ENCODE measurements around the gene SNX30.

Gene SNX30

DNA sequence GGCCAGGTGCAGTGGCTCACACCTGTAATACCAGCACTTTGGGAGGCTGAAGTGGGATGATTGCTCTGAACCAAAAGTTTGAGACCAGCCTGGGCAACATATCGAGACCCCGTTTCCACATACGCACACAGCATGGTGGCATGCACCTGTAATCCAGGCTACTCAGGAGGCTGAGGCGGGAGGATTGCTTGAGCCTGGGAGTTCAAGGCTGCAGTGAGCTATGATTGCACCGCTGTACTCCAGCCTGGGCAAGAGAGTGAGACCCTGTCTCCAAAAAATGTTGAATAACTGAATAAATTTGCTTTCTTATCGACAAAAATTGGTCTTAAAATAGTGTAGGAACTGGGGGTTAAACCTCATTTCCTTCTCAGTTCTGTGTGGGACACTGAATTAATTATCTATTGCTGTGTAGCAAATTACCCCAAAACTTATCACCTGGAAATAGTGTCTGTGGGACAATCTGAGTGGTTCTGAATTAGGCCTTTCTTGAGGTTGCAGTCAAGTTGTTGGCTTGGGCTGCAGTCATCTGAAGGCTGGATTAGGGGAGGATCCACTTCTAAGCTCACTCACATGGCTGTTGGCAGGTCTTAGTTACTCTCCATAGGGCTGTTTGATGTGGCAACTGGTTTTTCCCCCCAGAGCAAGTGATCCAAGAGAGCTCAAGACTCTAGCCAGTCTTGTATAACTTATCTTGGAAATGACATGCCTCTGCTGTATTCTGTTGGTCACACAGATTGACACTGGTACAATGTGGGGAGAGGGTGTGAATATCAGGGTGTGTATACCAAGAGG, 2.0 kb downstream of the SNX30 start:
- no peak for DNase-seq

DNA sequence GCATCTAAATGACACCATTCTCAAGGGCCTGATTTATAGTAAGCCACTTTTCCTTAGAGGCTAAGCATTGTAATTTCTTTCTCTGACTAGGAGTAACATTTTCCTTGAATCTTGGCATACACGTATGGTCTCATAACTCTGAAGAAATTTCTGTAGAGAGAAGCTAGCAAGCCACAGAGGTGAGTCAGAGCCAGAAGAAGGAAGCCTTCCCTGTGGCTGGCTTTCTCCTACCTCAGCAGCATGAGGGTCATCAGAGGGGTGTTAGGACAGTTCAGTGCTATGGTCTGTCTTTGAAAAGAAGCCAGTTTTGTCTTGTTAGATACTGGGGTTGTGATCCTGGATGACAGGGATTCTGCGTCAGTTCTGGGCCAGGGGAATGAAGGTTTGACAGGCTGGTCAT, 3.2 kb downstream of the SNX30 start:
- peak; percentile 74 for DNase-seq

DNA sequence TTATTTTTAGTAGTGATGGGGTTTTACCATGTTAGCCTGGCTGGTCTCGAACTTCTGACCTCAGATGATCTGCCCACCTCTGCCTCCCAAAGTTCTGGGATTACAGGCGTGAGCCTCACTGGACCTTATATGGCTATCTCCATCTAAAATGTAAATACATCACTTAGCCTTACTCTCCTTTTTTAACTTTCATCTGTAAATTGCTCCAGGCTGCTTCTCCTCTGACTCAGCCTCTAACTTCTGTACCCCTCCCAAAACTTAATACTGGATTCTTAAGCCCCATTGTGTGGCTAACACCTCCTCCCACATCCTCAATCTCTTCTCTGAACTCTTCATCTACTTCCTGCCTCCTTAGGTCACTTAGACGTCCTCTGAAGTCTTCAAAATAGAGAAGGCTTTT, 4.0 kb downstream of the SNX30 start:
- DNase-seq, result peak; percentile 82

DNA sequence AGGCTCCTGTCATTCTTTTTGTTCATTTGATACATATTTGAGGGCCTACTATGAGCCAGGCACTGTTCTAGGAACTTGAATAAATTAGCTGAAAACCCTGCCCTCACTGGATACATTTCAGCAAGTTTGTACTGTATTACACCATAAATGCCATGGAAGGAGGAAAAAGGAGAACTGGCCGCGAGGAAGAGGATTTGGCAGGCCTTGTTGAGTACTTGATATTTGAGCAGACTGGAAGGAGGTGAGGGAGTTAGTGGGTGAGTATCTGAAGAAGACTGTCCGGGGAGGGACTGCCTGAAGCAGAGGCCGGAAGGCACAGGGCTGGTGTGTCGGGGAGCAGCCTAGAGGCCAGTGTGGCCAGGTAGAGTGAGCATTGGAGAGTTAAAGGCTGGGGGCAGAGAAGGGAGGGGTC, 4.5 kb downstream of the SNX30 start:
- no peak for DNase-seq

DNA sequence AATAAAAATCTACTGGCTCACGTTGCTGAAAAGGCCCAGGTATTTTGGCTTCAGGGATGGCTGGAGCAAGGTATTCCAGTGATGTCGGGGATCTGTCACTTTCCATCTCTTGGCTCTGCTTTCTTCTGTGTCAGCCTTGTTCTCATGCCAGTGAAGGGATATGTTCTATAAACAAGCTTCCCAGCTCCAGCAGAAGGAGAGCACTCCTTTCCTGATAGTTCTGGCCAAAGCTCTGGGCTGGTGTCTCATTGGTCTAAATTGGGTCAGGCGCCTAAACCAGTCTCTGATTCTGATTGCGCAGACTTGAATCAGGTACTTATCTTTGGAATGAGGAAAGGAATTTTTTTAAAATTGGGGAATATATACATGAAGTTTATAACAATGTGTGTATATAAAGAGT, 5.1 kb downstream of the SNX30 start:
- DNase-seq, result no peak

DNA sequence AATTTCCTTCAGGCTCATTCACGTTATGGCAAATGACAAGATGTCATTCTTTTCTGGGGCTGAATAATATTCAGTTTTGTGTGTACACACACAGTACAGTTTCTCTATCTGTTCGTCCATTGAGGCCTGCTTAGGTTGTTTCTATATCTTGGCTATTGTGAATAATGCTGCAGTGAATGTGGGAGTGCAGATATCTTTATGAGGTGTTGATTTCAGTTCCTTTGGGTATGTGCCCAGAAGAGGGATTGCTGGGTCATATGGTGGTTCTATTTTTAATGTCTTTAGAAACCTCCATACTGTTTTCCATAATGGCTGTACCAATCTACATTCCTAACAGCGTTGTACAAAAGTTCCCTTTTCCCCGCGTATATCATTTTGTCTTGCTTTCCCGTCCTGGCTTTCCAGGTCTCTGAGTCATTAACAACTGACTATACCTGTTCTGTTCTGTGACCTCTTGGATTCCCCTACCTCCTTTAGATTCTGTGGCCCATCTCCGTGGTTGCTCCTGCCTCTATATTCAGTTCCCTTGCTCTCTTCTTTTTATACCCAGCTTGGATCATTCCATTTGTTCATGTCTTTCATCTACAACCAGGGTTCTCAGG, 6.8 kb downstream of the SNX30 start:
- no peak for DNase-seq

DNA sequence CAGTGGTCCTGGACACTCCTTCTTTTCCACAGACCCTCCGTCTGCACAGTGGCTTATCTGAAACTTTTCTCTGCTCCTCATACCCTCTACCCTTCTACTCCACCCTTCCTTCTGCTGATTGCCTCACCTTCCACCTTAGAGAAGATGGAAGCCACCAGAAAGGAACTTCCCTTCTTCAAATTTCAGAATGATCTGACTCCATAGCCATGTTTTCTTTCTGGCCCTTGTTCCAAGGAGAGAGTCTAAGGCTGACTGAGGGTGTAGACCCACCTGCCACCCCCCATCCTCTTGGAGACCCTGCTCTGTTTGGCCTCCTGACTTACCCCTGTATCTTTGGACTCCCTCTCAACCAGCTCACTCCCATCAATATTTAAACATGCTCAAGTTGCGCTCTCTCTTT, 7.4 kb downstream of the SNX30 start:
- no peak for DNase-seq

DNA sequence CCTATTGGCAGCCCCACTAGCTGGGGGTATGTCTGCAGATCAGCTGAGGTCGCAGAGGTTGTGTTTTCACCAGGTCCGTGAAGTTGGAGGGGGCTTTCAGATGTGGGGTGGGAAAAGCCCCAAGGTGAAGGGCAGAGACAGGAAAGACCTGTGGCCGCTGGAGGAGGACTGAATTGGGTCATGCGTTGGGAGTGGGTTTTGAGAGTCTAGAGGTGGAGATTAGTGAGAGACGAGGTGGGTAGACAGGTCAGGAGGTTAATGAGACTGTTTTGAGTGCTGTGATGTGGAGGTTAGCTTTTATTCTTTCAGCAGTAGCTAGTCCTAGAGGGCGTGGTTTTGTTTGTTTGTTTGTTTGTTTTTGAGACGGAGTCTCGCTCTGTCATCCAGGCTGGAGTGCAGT, 10.3 kb downstream of the SNX30 start:
- no peak for DNase-seq

DNA sequence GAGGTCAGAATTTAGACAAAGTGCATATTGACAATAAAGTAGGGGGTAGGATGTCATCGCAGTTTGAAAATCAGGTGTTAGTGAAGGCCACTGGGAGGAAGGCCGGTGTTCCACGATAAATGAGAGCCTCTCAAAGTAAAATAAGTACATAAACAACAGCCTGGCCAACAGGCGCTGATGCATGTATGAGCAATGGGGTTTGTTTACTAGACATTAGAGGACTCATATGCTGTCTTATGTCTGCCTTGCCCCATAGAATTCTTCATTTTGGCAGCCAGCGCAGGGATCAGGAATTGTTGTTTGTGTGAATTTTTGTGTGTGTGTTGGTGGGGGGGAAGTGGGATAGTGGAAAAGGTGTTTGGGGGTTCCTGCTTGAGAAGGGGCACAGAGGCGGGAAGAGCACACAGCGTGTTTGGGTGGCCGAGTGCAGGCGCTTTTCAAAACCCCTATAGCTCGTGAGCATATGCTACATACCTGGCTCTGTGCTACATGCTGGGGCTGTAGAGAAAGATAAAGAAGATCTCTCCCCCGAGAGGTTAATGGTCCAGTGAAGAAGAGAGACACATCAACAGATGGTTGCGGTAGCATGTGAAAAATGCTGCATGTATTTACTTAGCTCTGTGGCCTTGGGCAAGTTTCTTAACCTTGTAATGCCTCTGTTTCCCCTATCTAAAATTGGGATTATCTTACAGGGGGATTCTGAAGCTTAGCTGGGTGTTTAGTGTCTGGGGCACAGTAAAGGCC, 11.5 kb downstream of the SNX30 start:
- DNase-seq, result no peak

DNA sequence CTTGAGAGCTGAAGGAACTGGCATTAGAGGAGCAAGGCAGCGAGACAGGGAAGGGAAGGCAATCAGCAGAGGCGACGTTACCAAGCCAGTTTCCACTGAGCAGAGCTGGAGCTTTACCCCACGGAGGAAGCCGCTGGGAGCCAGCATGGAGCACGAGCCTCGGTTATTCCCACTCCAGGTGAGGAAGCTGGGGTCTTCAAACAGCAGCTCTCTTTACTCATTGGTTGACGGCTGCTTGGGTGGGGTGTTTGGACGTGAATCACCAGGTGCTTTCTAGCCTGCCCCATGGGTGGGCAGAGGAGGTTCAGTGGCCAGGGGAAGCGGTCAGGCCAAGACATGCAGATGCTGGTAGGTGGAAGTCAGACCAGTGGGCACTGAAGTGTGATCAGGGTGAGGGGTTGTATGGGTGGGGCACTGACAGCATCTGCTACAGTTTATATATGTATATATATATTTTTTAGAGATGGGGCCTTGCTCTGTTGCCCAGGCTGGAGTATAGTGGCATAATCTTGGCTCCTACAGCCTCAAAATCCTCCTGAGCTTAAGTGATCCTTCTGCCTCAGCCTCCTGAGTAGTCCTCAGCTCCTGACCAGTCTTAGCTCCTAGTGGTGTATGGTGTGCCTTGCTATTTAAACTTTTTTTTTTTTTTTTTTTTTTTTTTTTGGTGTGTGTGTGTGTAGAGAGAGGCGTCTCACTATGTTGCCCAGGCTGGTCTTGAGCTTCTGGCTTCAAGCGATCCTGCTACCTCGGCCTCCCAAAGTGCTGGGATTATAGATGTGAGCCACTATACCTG, 12.4 kb downstream of the SNX30 start:
- no peak for DNase-seq

DNA sequence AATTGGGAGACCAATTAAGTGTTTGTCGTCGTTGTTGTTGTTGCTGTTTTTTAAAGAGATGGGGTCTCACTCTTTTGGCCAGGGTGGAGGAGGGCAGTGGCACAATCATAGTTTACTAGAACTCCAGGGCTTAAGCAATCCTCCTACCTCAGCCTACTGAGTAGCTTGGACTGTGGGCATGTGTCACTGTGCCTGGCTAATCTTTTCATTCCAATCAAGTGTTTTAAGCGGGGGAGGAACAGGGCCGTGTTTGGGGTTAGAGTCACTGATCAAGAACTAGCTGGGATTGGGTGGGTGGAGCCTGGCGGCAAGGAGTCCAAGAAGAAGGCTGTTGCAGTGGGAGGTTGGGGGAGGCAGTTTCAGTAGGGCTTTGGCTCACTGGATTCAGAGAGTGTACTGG, 13.8 kb downstream of the SNX30 start:
- peak; percentile 85 for DNase-seq

DNA sequence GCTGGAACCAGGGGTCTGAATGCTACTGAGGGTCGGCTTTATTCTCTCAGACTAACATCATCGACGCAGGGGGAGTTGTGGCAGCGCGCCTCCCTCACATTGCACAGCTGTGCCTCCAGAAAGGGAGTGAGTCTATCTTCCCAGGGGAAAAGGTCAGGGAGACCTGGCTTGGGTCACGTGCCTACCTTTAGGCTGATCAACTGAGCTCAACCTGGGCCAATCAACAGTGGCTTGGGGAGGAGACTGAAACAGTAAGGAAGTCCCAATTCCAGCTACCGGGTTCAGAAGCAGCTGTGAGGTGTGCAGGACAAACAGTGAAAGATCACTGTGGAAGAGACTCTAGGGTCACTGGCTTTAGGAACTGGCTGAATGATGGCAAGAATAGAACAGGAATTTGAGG, 14.3 kb downstream of the SNX30 start:
- DNase-seq, result peak; percentile 86

DNA sequence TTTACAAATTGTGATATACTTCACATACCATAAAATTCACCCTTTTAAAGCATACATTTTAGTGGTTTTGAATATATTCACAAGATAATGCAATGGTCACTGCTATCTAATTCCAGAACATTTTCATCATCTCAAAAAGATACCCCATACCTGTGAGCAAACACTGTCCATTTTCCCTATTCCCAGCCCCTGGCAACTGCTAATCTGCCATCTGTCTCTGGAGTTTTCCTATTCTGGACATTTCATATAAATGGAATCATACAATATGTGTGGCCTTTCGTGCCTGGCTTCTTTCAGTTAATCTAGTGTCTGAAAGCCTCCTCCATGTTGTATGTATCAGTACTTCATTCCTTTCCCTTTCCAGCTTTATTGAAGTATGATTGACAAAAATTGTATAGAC, 14.7 kb downstream of the SNX30 start:
- no peak for DNase-seq

DNA sequence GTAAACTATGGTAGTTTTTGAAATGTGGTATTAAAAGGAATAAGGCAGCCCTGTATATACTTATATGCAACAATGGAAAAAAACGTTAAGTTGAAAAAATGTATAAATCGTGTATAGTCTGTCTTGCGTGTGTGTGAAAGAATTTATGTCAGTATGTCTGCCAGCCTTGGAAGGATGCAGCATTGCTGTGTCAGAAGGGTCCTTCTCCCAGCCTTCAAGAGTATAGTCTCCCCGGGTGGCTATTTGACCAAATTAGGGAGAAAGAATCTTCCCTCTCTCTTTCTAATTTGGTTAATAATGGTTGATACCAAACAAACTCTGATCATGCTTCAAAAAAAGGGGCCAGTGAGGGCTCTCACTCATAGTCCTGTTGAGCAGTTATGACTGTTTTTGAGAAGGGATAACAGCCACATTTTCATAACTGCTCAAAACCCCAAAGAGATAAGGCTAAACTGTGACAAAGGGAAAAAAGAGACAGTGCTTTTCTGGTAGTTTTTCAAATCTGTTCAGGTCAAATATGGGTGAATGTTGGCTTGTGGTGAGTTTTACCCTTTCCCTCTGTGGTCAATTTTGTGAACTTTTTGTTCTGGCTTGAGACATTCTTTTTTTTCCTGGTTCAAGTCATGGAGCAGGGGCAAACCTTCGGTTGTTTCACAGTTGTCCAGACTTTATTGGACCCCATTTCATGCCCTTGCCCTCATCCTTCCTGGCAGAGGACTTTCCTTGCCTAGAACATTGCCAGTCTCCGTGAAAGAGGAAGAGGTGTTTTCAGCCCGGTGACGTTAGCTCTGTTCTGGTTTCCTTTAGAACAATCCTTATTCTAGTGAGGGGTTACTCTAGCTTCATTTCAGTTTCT, 21.0 kb downstream of the SNX30 start:
- DNase-seq, result no peak

DNA sequence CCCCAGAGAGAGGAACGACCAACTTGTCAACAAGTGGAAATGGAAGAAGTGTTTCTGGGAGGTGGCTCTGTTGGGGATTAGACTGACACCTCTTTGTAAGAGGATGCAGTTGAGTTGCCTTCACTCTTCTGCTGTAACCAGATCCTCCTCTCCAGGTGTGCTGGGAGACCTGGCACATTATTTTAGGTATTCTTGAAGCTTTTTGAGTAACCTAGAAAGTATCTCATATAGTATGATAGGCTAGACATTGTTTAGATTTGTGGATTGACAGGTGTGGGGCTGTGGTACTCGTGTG, 21.6 kb downstream of the SNX30 start:
- DNase-seq, result no peak

DNA sequence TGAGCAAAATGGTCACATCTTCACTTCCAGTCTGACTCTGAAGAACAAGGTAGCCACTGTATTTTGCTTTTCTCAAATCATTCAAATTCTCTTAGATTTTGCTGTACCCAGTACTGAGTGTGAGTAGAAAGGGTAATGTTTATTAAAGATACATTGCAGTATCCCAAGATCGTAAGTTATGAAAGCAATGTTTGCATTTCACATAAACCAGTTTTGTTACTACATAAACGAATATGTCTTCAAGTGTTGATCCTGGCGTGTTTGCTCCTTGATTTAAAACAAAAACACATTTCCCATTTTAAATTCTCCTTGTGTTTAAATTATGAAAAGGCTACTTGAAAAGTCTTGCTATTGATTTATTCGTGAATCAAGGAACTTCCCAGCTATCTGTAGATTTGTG, 22.0 kb downstream of the SNX30 start:
- no peak for DNase-seq

DNA sequence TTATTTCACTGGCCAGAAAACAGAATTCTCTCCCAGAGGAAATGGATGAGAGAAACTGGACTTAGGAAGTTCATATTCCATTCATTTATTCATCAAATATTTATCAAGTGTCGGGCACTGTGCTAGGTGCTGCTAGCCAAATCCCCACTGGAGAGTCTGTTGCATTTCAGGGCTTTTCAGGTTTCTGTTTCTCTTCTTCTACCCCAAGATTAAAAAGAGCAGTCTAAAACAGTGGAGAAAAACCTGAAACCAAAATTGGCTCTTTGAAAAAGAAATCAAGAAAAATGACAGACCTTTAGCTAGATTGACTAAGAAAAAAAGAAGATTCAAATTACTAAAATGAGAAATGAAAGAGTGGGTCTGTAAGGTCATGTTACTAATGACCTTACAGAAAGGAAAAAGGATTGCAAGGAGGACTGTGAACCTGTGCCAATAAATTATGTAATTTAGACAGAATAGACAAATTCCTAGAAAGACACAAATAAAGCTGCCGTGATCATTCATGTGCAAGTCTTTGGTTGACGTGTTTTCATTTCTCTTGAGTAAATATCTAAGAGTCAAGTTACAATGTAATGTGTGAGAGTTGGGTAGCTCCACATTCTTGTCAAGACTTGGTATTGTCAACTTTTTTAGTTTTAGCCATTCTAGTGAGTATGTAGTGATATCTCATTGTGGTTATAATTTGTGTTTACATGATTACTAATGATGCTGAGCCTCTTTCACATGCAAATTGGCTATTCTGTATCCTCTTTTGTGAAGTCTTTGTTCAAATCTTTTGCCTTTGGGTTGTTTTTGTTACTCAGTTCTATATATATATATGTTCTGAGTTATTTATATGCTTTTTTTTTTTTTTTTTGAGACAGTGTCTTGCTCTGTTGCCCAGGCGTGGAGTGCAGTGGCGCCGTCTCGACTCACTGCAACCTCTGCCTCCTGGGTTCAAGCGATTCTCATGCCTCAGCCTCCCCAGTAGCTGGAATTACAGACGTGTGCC, 23.7 kb downstream of the SNX30 start:
- no peak for DNase-seq

DNA sequence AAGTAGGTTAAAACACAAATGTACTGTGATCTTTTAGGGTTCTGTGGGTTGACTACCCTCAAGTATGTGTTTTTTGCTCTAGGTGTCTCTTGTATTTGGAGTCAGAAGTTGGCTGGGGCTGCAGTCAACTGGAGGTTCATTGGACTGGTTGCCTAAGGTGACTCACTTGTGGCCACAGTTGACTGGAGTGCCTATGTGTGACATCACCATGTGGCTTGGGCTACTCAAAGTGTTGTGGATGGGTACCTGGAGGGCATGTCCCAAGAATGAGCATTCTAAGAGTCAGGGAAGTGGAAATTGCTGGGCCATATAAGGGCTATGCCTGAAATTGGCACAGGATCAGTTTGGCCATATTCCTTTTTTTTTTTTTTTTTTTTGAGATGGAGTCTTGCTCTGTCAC, 27.4 kb downstream of the SNX30 start:
- no peak for DNase-seq

DNA sequence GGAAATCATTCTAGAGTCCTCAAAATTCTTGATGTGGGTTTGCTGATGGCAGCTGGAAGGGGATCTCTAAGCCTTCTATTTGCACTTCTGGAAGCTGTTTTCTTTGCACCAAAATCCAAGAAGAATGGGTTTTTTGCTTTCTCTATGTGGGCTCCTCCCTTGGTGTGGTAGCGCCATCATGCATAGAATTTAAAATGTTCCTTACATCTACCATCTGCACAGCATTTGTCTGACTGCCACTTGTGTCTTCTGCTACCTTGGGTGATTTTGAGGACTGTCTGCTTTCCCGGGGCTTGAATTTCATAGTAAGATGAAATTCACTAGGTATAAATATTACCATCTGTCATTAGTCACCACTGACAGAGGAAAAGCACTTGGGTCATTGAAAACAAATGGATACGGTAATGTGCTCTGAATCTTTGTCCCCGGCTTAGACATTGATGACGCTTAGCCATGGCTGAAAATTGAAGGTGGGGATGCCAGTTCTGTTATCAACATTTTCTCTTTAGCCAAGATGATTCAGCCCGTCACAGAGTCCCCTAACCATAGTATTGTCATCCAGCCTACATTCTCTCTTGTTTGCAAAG, 30.0 kb downstream of the SNX30 start:
- no peak for DNase-seq

DNA sequence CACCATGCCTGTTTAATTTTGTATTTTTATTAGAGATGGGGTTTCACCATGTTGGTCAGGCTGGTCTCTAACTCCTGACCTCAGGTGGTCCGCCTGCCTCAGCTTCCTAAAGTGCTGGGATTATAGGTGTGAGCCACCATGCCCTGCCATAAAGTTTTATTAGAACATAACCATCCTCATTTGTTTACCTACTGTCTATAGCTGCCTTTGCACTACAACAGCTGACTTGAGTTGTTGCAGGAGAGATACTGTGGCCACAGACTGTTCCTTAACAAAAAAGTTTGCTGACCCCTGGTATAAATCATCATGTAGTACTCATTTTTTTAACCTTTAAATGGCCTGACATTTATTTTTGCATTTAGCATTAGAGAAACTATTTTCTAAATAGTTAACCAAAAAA, 31.7 kb downstream of the SNX30 start:
- no peak for DNase-seq

DNA sequence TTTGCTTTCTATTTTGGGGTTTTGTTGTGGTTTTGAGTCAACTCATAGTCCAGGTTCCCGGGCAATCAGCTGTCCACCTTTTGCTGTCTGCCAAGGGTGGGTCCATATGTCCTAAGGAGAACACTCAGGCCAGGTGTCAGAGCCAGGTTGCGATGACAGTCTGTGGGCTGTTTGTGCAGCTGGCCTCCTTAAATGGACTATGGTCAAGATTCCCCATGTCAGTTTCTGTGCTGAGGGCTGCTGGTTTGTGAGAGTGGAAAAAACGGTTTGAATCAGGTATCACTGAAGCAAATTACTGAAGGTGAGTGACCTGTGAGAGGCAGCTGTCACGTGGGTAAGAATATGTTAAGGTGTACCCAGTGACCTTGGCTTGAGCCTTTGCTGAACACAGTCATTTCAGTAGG, 33.0 kb downstream of the SNX30 start:
- DNase-seq, result no peak

All from islet precursor cell (in vitro differentiated cells).